GM18861 (cell line): ENCODE results near the gene ABCA8.
"Not testable (repeated sequence)": the region's sequence is repeated elsewhere in the genome, so short reads cannot be mapped to it uniquely, and the experiment has no call there.

Source experiments
- ATAC-seq: cut with Tn5 transposase; IDR thresholded peaks from one replicate; pipeline ENCODE4 v1.9.1; 2021; ENCODE audit not compliant: unreplicated experiment

Gene ABCA8

DNA sequence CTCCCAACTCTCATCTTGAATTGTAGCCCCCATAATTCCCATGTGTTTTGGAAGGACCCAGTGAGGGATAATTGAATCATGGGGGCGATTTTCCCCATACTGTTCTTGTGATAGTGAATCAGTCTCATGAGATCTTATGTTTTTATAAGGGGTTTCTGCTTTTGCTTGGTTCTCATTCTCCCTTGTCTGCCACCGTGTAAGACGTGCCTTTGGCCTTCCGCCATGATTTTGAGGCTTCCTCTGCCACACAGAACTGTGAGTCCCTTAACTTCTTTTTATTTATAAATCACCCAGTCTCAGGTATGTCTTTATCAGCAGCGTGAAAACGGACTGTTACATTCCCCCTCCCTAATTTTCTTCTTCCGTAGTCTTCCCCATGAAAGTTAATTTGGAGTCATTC, 124.0 kb downstream of the ABCA8 start:
- no peak for ATAC-seq

DNA sequence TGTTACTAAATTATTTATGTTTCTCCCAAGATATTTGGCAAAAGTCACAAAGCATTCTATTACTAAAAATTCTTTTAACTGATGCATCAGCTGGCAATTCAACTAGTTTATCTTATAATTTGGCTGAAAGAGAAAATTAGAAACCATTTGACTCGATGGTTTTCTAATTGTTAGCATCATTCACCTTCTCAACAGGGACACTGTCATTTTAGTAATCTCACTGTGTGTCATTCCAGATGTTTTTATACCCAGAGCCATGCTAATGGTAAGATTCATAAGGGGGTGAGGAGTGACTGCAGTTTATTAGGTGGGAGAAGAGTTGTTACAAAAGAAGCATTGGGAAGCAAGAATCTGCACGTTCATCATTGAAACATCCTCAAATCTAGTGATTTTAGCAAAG, 124.9 kb downstream of the ABCA8 start:
- no peak for ATAC-seq

DNA sequence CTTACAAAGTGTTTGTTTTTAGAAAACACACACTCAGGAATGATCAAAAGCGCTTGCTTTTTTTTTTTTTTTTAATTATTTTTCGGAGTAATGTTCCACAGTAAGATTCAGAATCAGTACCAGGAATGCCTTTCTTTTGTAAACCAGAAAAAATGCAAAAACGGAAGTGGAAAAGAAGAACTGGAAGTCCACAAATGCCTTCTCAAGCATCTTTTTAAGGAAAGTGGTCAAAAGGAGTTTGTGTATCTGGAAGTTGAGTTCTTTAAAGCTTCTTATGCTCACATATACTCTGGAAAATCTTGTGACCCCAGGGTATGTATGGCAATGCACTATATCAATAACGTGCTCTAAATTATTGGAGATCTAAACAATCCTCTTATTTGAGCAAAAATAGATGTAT, 126.0 kb downstream of the ABCA8 start:
- ATAC-seq, result no peak

DNA sequence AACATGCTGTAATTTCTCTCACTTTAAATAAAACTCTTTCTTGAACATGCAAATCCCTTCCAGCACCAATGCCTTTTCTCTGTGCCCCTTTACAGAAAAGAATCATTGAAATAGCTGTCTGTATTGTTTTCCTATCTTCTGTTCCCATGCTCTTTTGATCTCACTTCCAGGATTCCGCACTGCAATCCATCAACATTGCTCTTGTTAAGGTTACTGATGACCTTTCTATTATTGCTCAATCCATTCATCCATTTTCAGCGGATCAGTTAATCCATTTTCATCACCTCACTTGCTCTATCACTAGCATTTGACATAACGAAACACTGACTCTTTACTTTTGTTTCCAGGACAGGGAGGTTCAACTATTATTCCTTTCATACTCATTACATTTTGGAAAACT, 130.5 kb downstream of the ABCA8 start:
- ATAC-seq, result no peak

DNA sequence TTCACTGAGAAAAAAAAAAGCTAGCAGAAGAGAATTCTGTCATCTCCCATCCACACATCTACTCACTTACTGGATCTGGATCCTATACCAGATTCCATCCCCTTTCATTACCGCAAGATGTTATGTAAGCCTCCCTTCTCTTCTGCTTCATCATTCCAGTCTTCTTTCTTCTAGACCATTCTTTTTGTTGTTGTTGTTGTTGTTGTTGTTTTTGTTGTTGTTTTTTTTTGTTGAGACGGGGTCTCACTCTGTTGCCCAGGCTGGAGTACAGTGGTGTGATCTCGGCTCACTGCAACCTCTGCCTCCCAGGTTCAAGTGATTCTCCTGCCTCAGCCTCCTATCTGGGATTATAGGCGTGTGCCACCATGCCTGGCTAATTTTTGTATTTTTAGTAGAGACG, 131.0 kb downstream of the ABCA8 start:
- not testable (repeated sequence) for ATAC-seq

DNA sequence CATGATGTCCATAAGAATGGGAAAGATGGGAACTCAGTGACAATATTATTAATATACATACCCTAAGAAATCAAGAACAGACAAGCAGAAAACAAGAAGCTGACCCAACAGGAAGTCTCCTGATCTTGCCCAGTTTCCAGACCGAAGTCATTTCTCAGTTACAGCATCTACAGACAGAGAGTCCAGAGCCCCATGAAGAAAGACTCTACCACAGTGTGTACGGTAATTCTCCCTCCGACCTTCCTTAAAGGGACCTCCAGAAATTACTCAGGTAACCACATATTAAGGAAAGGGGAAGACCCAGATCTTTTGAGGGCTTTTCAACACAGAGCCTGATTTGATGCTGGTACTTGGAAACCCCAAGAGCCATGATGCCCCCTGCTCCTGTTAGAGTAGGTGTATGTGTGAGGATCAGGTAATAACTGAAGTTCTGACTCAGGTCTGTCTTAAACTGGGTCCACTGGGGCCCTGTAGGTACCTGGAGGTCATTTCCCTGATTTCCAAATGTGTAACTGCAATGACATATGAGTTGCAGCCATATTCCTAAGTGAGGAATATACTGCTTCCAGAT, 132.4 kb downstream of the ABCA8 start:
- no peak for ATAC-seq

DNA sequence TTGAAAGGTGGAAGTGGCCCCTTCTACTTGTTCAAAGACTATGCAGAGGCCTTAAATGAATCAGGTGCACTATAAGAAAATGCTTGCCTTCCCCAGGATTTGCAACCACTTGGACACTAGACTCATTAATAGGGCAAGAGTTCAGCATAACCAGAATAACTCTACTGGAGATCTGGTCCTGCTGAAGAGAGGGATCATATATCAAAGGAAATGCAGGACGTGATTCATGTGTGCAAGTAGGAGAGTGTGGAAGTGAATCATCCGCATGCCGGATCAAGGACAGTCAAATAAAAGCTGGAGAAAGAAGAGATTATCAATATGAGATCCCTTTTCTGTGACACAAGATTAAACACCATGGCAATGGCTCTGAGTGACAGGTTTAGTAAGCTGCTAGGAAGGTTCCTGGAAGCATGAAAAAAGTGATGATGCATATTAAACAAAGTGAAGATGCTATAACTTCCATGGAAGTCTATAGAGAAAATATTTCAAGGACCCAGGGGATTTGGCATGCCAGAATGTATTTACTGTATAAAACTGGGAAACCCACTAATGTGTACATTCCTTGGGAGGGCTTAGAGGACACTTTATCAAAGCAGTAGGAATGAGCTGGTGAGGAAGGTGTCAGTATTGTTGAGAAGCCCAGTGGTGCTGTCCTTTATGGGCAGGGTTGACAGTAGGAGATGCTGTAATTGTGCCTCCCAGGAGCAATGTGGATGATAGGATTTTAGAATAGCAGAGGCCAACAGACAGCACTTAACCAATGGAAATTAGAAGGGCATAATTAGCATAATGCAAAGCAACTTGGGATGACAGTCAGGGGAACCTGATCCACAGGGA, 133.1 kb downstream of the ABCA8 start:
- ATAC-seq, result no peak

DNA sequence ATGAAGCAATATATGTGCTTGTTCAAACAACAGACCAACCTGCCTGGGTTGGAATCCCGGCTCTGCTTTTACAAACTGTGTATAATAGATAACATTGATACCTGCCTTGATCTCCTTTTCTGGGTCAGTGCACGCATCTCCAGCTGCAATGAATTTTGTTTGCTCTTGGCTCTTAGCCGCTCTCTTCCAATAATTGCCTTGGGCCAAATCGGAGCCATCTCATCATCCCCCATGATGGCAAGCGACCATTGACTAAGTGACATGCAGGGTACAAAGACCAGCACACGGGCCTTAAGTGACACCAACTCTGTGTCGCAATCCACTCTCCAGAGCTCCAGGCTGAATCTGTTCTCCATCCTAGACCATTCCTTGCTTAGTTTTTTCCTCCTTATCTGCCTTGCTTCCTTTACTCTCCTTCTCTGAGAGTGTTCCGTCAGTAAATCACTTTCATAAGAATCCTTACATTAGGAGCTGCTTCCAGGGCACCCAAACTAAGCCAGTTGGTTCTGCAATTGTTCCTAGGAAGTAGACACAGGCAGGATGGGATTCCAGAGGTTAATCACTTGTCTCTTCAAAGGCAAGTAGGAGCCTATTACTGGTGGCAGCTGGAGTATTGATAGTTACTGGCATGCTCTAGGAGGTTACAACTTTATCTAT, 134.2 kb downstream of the ABCA8 start:
- ATAC-seq, result no peak

DNA sequence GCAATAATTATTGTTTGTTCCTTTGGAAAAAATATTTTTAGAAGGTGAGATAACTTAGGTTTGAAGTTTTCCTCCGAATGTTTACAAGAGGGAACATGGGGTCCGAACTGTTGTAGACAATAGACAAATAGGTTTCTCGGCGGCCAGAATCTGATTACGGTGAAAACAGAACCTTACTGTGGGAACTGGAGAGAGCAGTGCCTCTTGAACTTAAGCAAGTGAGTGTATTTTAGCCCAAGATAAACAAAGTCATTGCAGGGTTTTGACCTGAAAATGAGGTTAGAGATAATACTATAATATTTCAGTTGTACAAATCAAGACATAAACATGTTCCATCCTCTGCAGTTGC, 134.7 kb downstream of the ABCA8 start:
- ATAC-seq, result no peak

DNA sequence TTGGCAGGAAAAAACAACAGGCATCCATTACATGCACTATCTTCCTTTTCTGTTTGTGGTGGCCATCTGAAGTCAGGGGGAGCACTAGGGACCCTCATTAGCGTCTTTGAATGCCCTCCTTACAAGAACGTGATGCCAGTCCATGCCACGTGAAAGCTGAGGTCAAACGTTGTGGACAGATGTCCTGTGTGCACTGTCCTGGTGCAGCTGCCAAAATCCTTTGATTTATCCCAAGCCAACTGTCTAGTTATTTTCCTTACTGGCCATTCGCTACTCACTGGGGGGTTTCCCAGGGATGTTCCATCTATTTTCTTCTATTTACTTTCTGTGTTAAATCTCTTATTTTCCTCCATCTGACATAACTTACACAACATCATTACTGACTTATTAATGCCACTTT, 135.7 kb downstream of the ABCA8 start:
- ATAC-seq, result no peak
